GM19438 (cell line): Measurements from ENCODE around the gene SLC38A11.
"Not testable (repeated sequence)": the region's sequence is repeated elsewhere in the genome, so short reads cannot be mapped to it uniquely, and the experiment has no call there.

ENCODE experiments used
- ATAC-seq: cut with Tn5 transposase; IDR thresholded peaks from one replicate; pipeline ENCODE4 v1.9.1; 2021; ENCODE audit warnings: low read depth; ENCODE audit not compliant: unreplicated experiment

Gene SLC38A11, protein sequence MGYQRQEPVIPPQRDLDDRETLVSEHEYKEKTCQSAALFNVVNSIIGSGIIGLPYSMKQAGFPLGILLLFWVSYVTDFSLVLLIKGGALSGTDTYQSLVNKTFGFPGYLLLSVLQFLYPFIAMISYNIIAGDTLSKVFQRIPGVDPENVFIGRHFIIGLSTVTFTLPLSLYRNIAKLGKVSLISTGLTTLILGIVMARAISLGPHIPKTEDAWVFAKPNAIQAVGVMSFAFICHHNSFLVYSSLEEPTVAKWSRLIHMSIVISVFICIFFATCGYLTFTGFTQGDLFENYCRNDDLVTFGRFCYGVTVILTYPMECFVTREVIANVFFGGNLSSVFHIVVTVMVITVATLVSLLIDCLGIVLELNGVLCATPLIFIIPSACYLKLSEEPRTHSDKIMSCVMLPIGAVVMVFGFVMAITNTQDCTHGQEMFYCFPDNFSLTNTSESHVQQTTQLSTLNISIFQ

DNA sequence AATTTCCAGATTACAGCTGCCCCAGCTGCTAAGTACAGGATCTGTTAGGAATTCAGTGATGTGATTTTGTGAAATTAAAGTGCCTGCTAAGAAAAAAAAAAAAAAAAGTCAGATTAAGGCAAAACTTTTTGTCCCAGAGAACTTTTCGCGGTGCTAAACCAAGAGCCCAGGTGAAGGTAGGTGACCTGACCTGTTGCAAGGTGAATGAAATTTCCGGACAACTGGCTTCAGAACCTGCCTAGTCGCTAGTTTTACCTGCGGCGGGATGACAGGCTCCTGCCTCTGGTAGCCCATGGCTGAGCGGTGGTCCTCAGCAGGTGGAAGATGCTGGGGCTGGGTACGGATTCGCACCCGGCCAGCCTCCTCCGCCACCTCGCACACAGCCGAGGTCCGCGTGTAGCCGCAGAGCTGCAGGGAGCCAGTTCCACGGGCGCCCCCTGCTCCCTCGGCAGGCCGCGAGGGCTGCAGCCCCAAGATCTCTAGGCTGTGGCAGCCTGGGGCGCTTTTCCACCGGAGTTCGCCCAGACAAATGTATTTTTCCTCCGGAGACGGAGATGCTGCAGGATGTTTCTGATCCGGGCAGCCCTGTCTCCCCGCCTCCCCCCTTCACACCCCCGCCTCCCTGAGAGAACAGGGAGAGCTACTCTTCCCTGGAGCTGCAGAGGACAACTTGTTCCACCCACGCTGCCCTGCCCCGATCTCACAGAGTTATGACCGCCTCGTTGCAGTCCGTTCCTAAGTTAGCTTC, at the start of gene SLC38A11:
Gene SLC38A11, minus strand, starts transcription at position 572 of the 748 bp plus-strand sequence. Its CDS starts 278 bp downstream, at position 294.
- ATAC-seq = no peak

DNA sequence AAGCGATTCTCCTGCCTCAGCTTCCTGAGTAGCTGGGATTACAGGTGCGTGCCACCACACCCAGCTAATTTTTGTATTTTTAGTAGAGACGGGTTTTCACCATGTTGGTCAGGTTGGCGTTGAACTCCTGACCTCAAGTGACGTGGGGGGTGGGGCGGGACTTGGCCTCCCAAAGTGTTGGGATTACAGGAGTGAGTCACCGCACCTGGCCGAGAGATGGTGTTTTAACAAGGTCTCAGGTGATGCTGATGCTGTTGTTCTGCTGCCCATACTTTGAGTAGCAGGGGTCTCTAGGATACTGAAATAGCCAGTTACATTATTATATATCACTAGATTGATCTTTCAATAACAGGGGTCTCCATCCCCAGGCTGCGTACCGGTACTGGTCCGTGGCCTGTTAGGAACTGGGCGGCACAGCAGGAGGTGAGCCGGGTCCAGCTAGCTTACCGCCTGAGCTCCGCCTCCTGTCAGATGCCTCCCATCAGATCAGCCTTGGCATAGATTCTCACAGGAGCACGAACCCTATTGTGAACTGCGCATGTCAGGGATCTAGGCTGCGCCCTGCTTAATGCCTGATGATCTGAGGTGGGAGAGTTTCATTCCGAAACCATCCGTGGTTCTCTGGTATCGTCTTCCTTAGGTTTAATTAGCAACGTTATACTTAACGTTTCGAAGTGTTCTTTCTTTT, 48.3 kb upstream of the SLC38A11 start:
- no peak for ATAC-seq

DNA sequence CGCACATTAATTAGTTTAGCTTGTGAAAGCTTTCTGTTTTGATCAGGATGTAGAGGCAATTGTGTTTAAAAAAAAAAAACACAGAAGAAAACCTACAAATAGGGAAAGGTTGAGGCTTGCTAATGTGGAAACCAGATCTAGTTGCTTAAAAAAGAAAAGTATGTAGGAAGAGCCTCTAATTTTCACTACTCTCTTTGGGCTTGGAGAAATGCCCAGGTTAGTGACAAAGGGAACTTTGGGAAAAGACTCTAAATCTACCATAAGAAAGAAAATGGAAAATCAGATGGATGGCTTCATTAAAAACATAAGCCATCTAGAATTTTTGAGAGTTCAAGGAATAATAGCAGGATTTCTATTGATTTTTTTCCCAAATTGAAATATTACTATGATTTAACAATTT, 47.3 kb upstream of the SLC38A11 start:
- ATAC-seq = no peak

DNA sequence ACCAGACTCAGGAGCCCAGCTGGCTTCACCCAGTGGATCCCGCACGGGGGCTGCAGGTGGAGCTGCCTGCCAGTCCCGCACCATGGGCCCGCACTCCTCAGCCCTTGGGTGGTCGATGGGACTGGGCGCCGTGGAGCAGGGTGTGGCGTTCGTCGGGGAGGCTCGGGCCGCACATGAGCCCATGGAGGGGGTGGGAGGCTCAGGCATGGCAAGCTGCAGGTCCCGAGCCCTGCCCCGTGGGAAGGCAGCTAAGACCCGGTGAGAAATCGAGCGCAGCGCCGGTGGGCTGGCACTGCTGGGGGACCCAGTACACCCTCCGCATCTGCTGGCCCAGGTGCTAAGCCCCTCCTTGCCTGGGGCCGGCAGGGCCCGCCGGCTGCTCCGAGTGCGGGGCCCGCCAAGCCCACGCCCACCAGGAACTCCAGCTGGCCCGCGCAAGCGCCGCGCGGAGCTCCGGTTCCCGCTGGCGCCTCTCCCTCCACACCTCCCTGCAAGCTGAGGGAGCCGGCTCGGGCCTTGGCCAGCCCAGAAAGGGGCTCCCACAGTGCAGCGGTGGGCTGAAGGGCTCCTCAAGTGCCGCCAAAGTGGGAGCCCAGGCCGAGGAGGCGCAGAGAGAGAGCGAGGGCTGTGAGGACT, 39.5 kb upstream of the SLC38A11 start:
- not testable (repeated sequence) for ATAC-seq

DNA sequence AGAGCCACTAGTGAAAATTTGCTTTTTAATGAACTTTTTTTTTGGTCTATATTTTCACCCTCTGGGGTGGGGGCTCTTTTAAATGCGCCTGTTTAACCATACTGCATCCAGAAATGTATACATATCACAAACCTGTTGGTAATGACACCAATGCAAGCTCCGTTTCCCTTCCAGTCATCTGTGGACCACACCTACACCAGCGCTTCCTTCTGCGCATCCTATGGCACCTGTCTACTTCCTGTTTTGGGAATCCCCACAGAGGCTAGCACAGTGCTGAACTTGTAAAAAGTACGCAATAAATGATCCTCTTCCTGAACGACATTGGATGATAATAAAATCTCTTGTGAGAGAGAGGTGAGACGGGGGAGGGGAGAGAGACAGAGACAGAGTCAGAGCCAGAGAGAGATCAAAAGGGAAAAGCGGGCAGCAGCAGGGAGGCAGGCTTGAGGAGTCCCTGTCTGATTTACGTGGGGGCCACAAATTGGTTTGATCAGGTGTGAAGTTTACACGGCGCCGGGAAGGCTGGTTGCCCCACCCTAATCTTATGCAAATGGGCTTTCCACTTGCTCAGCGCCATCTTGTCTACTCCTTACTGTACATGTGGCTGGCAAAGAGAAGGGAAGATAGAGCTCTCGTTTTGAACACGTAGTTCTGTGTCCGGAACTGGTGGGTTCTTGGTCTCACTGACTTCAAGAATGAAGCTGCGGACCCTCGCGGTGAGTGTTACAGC, 38.1 kb upstream of the SLC38A11 start:
- ATAC-seq = no peak

DNA sequence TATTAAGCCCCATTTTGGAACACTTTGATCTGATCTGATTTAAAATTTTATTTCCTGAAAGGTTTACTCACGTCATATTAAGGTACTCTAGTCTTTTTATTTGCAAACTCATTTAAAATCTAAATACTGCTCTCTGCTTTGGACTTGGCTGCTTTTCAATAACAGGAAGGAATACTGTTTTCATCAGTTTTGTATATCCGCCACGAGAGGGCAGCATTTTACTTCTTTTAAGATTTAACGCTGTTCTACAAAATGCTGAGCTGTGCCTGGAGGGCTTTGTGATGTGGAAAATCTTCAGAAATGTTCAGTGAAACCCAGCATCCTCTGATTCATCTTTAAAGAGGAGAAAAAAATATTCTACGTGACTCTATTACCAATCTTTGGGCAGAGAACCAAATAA, 37.5 kb upstream of the SLC38A11 start:
- peak; percentile 73 for ATAC-seq

DNA sequence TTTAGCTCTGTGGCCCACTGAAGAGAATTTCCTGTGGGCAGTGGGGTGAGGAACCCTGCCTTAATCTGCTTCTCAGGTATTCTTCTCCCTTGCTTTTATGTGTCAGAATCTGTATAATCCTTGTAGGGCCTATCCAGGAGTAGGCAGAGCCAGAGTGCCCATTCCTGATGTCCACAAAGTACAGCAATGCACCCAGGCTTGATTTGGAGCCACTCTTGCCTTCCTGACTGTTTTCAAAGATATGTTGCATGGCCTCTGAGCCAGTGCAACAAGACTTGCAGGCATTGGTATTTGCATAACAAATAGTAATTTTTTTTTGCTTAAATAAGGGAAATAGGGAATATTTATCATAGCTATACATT, 36.7 kb upstream of the SLC38A11 start:
- not testable (repeated sequence) for ATAC-seq

DNA sequence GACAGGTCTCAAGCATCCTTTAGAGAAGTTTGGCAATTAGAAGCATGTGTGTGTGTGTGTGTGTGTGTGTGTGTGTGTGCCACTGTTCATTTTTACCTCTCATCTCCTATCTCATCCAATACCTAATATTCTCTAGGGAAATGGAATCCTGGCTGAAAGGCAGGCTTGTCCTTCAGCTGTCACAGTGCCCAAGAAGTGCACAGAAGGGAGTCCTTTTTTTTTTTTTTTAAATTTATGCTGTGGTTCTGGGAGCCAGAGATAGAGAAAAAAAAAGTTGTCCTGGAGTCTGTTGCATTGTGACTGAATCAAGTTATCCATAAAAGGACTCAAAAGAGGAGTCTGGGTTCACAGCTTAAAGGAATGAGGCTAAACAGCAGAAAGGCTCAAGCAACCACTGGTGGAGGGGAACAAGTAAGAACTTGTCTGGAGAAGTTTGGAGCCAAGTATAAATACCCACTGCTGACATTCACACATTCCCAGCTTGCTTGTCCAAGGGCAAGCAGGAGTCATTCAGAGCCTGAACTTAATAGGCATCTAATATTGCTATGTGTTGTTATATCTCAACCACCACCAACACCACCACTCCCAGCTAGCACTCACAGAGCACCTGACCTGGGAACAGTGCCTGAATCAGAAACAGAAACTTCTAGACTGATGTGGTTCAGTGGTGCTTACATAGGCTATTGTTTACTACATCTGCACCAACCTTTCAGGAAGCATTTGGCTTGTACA, 36.2 kb upstream of the SLC38A11 start:
- not testable (repeated sequence) for ATAC-seq

DNA sequence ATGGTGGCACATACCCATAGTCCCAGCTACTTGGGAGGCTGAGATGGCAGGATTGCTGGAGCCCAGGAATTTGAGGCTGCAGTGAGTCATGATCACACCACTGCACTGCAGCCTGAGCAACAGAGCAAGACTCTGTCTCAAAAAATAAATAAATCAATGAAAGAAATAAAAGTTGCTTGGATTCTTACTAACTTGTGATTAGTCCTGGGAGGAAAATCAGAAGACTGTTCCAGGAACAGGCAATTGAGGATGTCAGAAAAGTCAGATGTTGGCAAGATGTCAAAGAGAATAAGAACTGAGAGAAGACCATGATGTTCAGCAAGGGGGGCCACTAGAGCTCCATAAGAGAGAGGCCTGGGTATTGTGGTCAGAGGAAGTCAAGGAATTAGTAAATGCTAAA, 35.6 kb upstream of the SLC38A11 start:
- ATAC-seq = not testable (repeated sequence)

DNA sequence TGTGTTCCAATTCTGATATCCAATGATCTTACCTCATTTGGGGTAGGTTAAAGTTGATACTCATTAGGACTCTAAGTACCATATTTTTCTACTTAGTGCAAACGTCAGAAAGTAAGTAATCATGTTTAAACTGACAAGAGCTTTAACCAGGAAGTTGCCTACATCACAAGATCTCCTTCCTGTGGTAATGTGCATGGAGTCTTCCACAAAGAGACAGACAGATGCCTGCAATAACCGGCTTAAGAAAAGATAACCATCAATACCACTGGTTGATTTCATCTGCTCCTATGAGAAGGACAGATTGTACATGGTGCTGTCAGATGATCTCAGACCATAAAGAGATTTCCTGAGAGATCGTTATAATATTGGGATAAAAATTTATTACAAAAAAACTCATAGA, 33.5 kb upstream of the SLC38A11 start:
- not testable (repeated sequence) for ATAC-seq

DNA sequence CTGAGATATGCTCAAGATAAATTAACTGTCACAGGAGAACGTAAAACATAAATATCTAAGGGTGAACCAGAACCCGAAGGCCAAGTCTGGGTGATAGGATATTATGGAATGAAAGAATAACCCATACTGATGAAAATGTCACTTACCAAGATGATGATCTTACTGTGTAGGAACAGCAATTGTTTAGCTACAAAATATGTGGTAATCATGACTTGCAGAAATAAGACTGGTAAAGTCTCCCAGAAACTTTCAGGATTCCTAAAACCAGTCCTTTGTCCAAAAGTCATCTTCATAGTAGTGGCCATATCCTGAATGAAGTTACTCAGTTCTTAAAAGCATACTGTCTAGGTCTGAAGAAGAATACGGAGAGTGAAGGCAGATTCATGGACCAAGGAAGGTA, 30.7 kb upstream of the SLC38A11 start:
- not testable (repeated sequence) for ATAC-seq

DNA sequence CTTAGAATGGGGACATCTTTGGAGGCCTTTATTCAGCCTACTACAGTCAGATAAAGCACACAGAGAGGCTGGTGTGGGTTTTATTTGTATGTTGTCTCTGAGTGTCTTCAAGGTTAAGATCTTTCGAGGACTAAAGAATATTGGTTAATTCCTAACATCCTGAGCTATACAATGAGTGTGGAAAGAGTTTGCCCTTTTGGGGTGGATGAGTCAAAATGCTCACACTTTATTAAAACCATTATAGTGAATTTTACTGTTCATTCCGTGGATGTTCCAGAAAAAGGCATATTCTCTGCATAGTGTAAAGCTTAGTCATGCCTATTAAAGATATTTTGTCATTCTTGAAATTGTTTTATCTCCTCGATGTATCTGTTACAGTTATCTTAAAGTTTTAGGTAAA, 29.1 kb upstream of the SLC38A11 start:
- no peak for ATAC-seq

DNA sequence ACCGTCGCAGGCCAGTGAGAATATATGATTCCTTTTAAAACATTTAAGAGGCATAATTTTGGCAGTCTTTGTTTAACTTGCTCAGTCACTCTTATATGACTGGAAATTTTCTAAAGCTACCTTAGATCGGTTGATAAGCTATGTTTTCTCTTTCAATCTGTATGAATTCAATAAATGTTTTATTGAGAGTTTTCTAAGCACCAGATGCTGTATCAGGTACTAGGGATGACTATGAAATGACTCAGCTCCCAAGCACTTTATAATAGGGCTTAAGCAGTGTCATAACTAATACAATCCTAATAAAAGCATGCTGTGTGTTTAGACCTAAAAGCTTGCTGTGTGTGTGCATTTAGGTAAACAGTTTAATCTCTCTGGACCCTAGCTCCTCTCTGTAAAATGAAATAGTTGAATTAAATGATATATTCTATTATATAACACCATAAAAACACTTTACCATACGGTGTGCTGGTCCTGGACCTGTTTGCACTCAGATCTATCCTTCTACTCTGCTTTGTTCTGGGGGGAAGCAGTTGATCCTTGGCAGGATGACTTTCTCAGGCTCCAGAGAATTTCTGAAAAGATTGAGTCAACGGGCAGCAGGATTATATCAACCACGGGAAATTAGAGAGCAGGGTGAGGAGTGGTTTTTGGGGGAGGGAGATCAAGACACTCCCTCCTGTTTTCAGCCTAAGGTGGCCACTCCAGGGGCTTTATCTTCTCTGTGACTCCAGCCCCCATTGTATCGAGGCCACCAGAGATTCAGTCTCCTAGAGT, 26.1 kb upstream of the SLC38A11 start:
- no peak for ATAC-seq

DNA sequence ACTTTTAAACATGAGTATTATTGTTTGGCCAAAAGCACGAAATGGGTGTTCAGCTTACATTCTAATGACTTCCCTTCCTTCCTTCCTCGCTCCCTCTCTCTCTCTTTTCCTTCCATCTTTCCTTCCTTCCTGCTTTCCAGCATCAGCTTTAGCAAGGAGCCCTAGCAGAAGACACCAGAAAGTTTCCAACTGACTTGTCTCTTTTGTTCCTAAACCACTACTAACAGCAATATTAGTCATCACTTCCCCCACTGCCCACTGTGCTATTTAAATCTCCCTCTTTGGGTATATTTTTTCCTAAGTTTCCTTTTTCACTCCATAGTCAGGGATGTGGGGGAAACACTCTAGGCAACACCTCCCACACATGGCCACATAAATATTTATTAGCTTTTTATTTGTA, 25.4 kb upstream of the SLC38A11 start:
- not testable (repeated sequence) for ATAC-seq

DNA sequence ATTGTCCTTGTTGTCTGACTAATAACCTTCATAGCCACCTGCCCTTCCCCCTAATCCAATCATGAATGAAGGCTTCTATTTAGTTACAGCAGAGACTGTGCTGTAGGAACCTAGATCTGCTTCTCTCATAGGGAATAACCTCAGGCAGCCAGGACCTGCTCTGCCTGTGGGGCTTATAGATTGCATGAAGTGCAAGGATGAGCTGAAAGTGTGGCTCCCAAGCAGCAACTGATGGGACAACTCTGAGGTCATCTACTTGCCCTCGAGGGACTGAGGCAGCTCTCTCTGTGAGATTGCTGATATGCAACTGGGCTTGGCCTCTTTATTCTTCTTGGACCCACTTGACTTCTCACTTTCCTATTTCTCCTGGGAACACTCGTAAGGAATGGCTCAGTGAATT, 23.8 kb upstream of the SLC38A11 start:
- no peak for ATAC-seq

DNA sequence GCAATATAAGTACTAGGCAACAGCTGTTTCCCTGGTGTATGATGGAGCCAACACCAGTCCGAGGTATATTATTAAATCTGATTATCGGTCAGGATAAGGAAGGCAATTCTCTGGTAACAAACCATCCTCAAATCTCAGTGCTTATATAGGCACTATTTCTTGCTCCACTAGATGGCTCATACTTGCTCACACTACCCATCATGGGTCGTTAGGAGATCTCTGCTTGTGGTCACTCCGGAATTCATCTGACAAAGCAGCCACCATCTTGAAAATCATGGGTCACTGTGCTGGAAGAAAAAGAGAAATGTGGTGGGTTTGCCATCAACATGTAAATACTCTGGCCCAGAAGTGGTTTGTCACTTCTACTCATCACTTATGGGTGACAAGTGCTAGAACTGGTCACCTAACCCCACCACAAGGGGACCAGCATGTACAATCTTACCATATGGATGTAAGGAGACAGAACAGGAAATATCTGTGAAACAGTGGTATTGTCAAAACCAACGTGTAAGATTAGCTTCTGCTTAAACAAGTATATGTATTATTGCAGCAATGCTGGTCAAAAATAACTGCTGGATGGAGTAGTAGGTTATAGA, 21.6 kb upstream of the SLC38A11 start:
- ATAC-seq = not testable (repeated sequence)

DNA sequence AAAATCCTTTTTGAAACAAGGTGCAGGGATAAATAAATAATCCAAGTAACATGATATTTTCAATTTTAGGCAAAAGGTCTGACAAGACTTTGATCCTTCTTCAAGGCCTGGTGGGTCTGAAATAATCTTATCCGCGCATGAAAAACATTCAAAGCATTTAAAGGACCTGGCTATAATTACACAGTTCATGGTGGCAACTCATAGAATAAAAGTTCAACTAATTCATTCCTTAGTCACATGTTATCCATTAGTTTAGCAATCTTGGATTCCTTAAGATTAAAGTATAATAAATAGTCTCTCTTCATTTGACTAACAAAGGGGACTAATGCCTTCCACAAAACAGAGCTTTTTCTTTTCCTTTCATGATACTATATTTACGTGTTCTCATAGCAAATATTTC, 21.0 kb upstream of the SLC38A11 start:
- ATAC-seq = no peak

DNA sequence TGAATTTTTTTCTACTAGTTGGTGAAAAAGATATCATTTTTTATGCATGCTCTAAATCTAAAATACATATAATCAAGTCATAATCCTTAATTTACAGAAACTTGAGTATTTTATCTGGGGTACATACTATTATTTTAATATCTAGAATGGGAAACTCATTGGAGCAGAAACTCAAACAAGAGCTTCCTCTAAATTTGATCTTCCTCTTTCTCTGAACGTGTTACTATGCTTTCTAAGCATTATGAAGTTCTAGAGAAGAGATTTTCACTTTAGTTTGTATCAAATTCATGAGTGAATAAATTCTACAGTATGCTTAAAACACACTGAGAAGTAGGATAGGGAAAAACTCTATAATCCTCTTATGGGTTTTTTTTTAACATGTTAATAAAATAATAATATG, 20.6 kb upstream of the SLC38A11 start:
- no peak for ATAC-seq
